NCI-H1092 (cell line): ENCODE results near the gene NID1.
"Not testable (repeated sequence)": the region's sequence is repeated elsewhere in the genome, so short reads cannot be mapped to it uniquely, and the experiment has no call there.

Experiments used
- DNase-seq: peaks from one replicate; lab custom pipeline; 2025; lab: John Stamatoyannopoulos, UW

Gene NID1

DNA sequence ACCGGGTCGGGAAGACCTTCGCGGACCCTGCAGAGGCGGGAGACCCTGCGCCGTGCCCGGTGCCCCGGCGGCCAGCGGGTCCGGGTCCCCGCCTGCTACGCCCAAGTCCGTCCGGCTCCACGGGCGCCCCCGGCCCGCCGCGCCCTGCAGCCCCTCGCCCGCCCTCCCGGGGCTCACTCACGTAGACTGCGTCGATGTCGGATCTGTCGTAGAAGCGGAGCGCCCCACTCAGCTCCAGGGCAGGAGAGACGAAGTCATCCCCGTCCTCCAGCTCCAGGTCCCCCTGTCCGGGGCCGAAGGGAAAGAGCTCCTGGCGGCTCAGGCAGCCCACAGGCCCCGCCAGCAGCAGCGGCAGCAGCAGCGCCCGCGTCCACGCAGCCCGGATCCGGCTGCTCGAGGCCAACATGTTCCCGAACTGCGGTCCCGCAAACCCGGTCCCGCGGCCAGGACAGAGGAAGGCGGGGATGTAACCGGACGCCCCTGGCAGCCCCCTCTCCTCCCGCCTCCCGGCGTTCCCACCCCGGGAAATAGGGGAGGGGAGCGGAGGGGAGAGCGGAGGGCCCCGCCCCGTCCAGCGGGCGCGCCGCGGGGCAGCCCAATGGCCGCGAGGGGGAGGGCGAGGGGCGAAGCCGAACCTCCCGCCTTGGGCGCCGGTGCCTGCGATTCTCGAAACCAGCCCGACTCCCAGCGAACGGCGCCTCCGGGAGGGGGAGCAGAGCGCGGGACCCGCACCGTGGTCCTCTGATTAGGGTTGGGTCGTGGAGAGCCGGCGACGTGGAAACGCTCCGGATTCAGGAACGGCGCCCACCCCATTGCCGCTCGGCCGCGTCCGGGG lies at the start of gene NID1:
Gene NID1, minus strand, starts transcription at position 417 of the 835 bp plus-strand sequence. Its CDS starts 11 bp downstream, at position 406.
- no peak for DNase-seq

GRCh38 chr1:236114076-236114747 lies 49.3 kb upstream of the NID1 start:
- DNase-seq = no peak

GRCh38 chr1:236113324-236114032 lies 48.6 kb upstream of the NID1 start:
- DNase-seq = no peak

GRCh38 chr1:236112332-236112627 lies 47.4 kb upstream of the NID1 start:
- no peak for DNase-seq

DNA sequence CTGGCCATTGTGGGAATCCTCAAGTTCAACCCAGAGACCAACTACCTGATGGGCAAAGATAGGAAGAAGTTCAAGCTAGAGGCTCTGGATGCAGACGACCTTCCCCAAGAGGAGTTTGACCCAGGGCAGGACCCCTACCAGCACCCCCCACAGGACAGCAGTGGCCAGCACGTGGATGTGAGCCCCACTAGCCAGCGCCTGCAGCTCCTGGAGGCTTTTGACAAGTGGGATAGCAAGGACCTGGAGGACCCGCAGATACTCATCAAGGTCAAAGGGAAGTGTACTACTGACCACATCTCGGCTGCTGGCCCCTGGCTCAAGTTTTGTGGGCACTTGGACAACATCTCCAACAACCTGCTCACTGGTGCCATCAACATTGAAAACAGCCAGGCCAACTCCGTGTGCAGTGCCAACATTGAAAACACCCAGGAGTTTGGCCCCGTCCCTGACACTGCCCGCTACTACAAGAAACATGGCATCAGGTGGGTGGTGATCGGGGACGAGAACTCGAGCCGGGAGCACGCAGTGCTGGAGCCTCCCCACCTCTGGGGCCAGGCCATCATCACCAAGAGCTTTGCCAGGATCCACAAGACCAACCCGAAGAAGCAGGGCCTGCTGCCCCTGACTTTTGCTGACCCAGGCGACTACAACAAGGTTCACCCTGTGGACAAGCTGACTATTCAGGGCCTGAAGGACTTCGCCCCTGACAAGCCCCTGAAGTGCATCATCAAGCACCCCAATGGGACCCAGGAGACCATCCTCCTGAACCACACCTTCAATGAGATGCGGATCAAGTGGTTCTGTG lies 46.8 kb upstream of the NID1 start:
- DNase-seq = no peak

DNA sequence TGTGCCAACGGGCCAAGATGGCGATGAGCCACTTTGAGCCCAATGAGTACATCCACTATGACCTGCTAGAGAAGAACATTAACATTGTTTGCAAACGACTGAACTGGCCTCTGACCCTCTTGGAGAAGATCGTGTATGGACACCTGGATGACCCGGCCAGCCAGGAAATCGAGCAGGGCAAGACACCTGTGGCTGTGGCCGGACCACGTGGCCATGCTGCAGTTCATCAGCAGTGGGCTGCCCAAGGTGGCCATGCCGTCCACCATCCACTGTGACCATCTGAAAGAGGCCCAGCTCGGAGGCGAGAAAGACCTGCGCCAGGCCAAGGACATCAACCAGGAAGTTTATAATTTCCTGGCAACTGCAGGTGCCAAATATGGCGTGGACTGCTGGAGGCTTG lies 45.2 kb upstream of the NID1 start:
- no peak for DNase-seq

GRCh38 chr1:236108027-236108648 lies 43.2 kb upstream of the NID1 start:
- no peak for DNase-seq

GRCh38 chr1:236107121-236107907 lies 42.4 kb upstream of the NID1 start:
- DNase-seq = no peak

DNA sequence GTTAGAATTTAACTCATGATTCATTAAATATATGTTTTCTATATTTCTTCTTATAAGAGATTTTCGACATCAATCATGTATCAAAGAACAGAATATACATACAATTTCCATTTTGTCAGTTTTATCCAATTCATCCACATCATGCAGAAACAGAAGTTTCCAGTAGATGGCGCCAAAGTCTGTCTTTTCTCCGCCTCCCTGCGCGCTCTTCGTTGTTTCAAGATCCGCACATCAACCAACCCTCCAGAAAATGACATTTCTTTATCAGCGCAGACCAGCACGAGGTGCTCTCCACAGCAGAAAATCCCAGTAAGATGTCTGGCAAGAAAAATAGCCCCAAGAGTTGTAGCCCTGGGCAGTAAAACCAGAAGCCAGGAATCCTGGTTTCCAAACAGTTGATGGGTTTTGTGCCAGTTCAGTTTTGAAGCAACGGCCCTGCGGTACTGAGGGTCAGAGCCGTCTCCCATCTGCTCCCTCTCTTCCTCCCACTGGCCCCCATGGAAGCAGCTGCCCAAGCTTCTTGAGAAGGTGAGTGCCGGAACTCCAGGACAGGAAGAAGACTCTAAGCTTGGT lies 38.8 kb upstream of the NID1 start:
- peak; percentile 70 for DNase-seq

DNA sequence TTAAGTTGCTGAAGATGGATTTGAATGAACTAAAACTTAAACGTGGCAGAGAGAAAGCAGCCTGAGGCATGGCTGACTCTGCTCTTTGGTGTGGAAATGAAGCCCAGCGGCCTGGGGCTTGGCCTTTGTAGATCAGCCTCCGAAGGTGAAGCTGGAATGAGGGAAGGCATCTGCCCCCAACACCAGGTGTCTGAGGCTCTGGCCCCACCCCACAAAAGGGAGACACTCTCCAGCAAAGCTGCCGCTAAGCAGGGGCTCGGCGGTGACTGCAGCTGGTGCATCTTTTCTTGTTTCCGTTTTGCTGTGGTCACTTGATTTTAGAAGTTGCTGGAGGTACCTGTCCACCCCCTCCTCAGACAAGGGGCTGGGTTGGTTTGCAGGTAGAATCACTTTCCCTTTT lies 38.2 kb upstream of the NID1 start:
- DNase-seq = no peak

DNA sequence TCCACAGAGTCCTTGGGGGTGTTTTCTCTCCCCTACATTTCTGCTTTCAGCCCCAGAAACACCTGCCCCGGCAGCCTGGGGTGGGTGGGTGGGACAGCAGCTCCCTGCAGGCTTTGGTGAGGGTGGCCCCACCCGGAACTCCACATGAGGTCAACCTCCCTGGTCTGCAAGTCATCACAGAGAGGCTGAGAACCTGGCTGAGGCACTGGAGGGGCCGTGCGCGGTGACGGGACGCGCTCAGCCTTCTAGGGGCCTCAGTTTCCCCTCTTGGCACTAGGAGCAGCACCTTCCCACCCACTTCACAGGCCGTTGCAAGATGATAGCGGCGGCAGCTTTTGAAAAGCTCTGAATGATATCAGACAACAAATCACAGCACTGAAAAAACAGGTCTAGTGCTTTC lies 37.7 kb upstream of the NID1 start:
- DNase-seq = no peak

DNA sequence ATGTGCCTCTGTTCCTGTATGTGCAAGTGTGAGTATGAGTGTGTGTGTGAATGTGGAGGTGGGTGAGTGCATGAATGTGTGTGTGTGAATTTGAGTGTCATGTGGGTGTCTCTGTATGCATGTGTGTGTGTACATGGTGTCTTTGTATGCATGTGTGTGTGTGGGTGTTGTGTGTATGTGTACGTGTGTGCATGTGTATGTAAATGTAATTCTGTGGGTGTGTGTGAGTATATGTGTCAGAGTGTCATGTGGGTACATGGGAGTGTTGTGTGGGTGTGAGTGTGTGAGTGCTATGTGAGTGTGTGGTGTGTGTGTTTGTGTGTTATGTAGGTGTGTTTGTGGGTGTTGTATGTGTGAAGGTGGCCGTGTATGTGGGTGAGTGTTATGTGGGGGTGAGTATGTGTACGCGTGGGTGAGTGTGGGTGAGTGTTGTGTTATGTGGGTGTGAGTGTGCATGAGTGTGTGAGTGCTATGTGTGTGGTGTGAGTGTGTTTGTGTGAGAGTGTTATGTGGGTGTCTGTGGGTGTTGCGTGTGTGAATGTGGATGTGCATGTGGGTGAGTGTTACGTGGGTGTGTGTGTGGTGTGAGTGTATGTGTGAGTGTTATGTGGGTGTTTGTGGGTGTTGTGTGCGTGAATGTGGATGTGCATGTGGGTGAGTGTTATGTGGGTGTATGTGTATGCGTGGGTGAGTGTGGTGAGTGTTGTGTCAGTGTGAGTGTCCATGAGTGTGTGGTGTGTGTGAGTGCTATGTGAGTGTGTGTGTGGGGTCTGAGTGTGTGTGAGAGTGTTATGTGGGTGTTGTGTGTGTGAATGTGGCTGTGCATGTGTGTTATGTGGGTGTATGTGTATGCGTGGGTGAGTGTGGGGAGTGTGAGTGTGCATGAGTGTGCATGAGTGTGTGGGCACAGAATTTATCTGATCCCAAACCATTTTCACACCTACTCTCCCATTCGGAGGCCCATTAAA lies 36.6 kb upstream of the NID1 start:
- no peak for DNase-seq

- DNase-seq = no peak
Measured at GRCh38 chr1:236100799-236101198, 35.9 kb upstream of the NID1 start.

DNA sequence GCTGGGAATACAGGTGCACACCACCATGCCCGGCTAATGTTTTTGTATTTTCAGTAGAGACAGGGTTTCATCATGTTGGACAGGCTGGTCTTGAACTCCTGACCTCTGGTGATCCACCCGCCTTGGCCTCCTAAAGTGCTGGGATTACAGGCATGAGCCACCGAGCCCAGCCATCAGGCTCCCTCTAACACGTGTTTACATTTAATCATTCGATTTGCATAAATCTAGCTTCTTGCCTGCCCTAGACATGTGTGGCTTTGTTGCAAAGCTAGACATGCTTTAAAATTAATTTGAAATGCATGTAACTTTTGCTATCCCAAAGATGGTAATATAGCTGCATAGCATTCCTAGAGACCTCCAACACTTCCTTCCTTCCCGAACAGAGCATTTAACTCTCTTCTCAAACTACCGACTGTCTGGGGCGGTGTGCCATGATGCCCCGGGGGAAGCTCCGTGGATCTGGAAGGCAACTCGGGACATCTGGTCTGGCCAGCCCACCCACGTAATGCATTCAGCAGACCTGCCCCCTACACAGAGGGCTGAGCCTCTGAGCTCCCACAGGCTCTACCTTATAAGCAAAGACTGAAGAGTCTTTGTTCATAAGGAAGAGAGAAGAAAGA lies 34.6 kb upstream of the NID1 start:
- no peak for DNase-seq

- no peak for DNase-seq
Measured at GRCh38 chr1:236098267-236098666, 33.4 kb upstream of the NID1 start.

- not testable (repeated sequence) for DNase-seq
Measured at GRCh38 chr1:236096660-236097482, 32.0 kb upstream of the NID1 start.

DNA sequence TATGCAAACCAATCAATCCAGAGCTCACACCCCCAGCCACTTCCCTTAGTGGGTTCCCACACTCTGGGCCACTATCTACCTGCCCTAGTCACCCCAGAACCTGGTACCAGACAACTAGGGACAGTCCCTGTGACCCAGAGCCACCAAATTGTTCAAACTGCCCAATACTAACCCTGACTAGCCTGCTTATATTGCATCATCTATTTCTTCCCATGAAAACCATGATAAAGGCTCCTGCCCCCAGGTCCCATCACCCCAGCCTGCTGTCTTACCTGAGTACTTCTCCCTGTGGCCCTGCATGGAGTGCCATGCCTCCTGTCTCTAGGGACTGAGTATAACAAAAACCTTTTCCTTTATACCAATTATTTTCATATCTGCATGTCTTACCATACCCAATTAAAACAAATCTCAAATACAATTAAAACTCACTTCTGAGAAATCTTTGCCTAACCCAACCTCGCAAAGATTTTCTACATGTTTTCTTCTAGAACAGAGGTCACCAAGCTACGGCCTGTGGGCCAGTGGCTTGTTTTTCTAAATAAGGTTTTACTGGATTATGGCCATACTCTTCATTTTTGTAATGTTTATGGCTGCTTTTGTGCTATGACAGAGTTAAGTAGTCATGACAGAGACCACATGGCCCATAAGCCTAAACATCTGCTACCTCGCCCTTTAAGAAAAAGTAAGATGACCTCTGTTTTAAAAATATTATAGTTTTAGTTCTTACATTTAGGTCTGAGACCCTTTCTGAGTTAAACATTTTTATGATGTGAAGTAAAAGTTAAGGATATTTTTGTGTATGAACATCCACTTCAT lies 31.0 kb upstream of the NID1 start:
- DNase-seq = no peak
